Measurements from ENCODE around the gene COPS4.

COPS4 gene

DNA sequence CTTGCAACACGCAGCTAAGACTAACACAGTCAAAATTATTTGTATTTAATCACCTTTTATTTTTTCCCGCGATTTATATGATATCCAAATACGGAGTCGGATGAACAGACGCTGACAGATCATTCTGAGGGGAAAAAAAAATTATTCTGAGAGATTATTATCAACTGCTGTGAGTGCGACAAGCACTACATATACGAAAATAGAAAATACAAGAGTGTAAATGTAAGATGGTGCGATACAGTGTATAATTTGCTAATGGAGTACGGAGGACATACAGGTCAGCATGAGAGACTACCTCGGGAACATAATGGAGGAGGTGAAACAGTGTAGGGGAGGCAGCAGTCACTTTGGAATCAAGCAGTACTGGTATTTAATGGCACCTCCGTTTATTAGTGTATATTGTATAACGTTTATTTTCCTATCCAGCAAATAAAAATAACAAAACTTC is 21.5 kb upstream of the COPS4 start:
- TF ChIP-seq GATA3 (IDR thresholded peaks at IDR 0.05; ENCODE audit: low read depth, low read length), result no peak
- no peak for TF ChIP-seq GATA2 (IDR thresholded peaks at IDR 0.05; ENCODE audit: low read depth, low read length)

- TF ChIP-seq GATA2 (IDR thresholded peaks at IDR 0.05; ENCODE audit: low read depth, low read length), result no peak
- TF ChIP-seq GATA3 (IDR thresholded peaks at IDR 0.05; ENCODE audit: low read depth, low read length), result no peak
These were observed 21.1 kb upstream of the COPS4 start for GRCh38 chr4:83013902-83014301.

DNA sequence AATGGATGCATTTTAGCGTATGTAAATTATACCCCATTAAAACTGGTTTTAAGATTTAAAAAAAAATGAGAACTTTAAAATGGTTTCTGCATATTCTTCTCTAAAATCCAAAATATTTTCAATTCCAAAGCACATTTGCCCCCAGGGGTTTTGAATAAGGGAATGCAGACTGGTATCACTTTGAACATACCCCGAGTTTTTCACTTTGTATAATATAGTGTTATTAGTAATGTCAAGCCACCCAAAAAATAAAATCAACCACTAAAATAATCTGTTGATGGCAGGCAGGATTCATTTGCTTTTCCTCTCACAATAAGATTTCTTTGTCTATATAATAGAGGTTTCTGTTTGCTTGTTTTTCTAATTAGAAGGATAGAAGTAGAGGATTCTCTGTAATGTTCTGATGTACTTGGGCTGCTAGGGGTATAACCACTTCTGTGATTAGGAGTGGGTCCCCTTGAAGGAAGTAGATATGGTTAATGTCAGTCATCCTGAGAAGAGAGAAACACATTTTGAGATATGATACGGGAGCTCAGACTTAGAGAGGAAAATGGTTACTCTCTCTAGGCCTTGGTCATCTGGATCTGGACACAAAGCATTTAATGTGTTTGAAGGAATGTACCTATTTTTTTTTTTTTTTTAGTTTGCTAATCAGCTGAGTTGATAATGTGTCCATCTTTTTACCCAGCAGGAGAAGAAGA is 15.0 kb upstream of the COPS4 start:
- TF ChIP-seq GATA2 (IDR thresholded peaks at IDR 0.05; ENCODE audit: low read depth, low read length) (no peak), GATA3 (IDR thresholded peaks at IDR 0.05; ENCODE audit: low read depth, low read length) (no peak)

- TF ChIP-seq GATA2 (IDR thresholded peaks at IDR 0.05; ENCODE audit: low read depth, low read length), result no peak
- no peak for TF ChIP-seq GATA3 (IDR thresholded peaks at IDR 0.05; ENCODE audit: low read depth, low read length)
These were observed 12.1 kb upstream of the COPS4 start for GRCh38 chr4:83022724-83023450.

GRCh38 chr4:83024233-83024632 is 10.8 kb upstream of the COPS4 start:
- TF ChIP-seq GATA3 (IDR thresholded peaks at IDR 0.05; ENCODE audit: low read depth, low read length) (no peak), GATA2 (IDR thresholded peaks at IDR 0.05; ENCODE audit: low read depth, low read length) (no peak)

- TF ChIP-seq GATA3 (IDR thresholded peaks at IDR 0.05; ENCODE audit: low read depth, low read length), result no peak
- no peak for TF ChIP-seq GATA2 (IDR thresholded peaks at IDR 0.05; ENCODE audit: low read depth, low read length)
These were observed 9.4 kb upstream of the COPS4 start for GRCh38 chr4:83025563-83025962.

DNA sequence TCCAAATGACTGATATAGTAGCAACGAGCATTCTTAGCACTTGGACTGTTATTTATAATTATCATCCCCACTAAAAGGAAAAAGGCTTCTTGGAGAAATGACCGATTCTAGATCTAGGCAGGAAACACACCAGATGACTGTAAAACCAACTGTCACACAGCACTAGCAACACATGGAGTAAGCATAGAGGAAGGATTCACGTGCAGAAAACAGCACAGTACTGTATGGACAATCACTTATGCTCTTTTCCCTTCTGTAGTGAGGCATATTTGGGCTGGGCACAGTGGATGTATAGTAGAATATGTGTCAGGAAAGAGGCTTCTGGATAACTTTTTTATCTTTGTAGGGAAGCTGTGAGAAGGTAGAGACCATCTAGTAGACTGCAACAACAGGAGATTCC is 6.0 kb upstream of the COPS4 start:
- no peak for TF ChIP-seq GATA3 (IDR thresholded peaks at IDR 0.05; ENCODE audit: low read depth, low read length)
- TF ChIP-seq GATA2 (IDR thresholded peaks at IDR 0.05; ENCODE audit: low read depth, low read length), result no peak

GRCh38 chr4:83029688-83030087 is 5.3 kb upstream of the COPS4 start:
- TF ChIP-seq GATA2 (IDR thresholded peaks at IDR 0.05; ENCODE audit: low read depth, low read length), result no peak
- TF ChIP-seq GATA3 (IDR thresholded peaks at IDR 0.05; ENCODE audit: low read depth, low read length), result no peak

GRCh38 chr4:83036991-83037665 is 2.1 kb downstream of the COPS4 start:
- TF ChIP-seq GATA2 (IDR thresholded peaks at IDR 0.05; ENCODE audit: low read depth, low read length) (no peak), GATA3 (IDR thresholded peaks at IDR 0.05; ENCODE audit: low read depth, low read length) (no peak)

DNA sequence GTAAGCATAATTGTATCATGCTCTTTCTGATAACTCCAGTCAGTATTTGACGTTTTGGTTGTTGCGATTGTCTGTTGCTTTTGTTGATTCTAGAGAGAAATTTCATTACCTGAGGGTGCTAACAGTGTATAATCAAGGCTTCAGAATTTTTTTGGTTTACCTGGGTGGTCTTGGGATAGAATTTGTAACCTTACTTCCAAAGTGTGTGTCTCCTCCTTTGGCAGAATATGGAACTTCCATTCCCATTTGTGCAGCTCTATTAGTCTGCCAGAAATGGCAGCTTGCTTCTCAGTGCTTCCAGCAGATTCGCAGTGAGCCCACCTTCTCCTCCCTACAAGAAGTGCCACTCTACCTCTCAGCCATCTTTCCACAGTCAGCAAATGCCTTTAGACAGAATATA is 5.3 kb downstream of the COPS4 start:
- TF ChIP-seq GATA3 (IDR thresholded peaks at IDR 0.05; ENCODE audit: low read depth, low read length), result no peak
- TF ChIP-seq GATA2 (IDR thresholded peaks at IDR 0.05; ENCODE audit: low read depth, low read length), result no peak

GRCh38 chr4:83043801-83044407 is 8.9 kb downstream of the COPS4 start:
- no peak for TF ChIP-seq GATA3 (IDR thresholded peaks at IDR 0.05; ENCODE audit: low read depth, low read length)
- no peak for TF ChIP-seq GATA2 (IDR thresholded peaks at IDR 0.05; ENCODE audit: low read depth, low read length)

- TF ChIP-seq GATA2 (IDR thresholded peaks at IDR 0.05; ENCODE audit: low read depth, low read length), result no peak
- no peak for TF ChIP-seq GATA3 (IDR thresholded peaks at IDR 0.05; ENCODE audit: low read depth, low read length)
These were observed 11.9 kb downstream of the COPS4 start for GRCh38 chr4:83046693-83047473.

DNA sequence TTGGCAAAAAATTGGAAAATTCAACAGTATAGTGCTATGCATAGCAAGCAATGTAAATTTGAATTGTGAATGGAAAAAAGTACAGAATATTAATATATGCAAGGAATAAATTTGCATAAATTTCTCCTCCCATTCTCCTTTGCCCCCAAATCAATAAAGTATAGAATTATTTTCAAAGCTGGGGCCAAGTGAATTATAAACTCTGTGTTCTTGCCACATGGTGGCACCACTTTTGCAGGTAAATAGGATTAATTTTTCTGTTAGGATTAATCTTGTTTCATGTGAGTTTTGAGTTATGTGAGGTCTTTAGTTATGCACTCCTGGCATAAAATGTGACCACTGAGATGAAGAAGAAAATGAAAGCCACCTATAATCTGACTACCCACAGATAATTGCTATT is 19.9 kb downstream of the COPS4 start:
- TF ChIP-seq GATA3 (IDR thresholded peaks at IDR 0.05; ENCODE audit: low read depth, low read length), result no peak
- no peak for TF ChIP-seq GATA2 (IDR thresholded peaks at IDR 0.05; ENCODE audit: low read depth, low read length)

All from SH-SY5Y (cell line).